Smooth muscle cell (in vitro differentiated cells): ENCODE results near the gene AGRP. TPM values are rescaled to one million over a fixed set of nuclear protein-coding genes. Genes with fewer than 3 reads are reported as not detected.

Source experiments
- DNase-seq: peaks from one replicate; lab custom pipeline; 2025; ENCODE audit not compliant: unreplicated experiment; lab: John Stamatoyannopoulos, UW
- H2AFZ ChIP-seq: fragments of 200-600 bp; sonication (generic); 2 replicates; pipeline ENCODE4 v1.6.0; 2016; ENCODE audit warnings: antibody characterized with exemption, low read depth, mild to moderate bottlenecking
- H3F3A ChIP-seq: fragments of 200-600 bp; sonication (generic); 2 replicates; pipeline ENCODE4 v1.6.0; 2017; ENCODE audit warnings: antibody characterized with exemption, low read depth
- H3K27ac ChIP-seq: fragments of 200-600 bp; sonication (generic); 2 replicates; pipeline ENCODE4 v1.5.1; 2016; ENCODE audit warnings: low read depth, mild to moderate bottlenecking
- H3K27me3 ChIP-seq: fragments of 200-600 bp; sonication (generic); 2 replicates; pipeline ENCODE4 v1.6.1; 2016; ENCODE audit warnings: low read depth, mild to moderate bottlenecking
- H3K36me3 ChIP-seq: fragments of 200-600 bp; sonication (generic); 2 replicates; pipeline ENCODE4 v1.5.1; 2016; ENCODE audit warnings: low read depth
- H3K4me1 ChIP-seq: fragments of 200-600 bp; sonication (generic); 2 replicates; pipeline ENCODE4 v1.5.1; 2016; ENCODE audit warnings: low read depth
- H3K4me2 ChIP-seq: fragments of 200-600 bp; sonication (generic); 2 replicates; pipeline ENCODE4 v1.6.0; 2016; ENCODE audit warnings: mild to moderate bottlenecking
- H3K4me3 ChIP-seq: fragments of 200-600 bp; sonication (generic); 2 replicates; pipeline ENCODE4 v1.5.1; 2016; ENCODE audit warnings: mild to moderate bottlenecking
- H3K79me2 ChIP-seq: fragments of 200-600 bp; sonication (generic); 2 replicates; pipeline ENCODE4 v1.6.0; 2016; ENCODE audit warnings: low read depth, mild to moderate bottlenecking
- H3K9ac ChIP-seq: fragments of 200-600 bp; sonication (generic); 2 replicates; pipeline ENCODE4 v1.6.0; 2016; ENCODE audit warnings: low read depth
- H3K9me3 ChIP-seq: fragments of 200-600 bp; sonication (generic); replicated peaks from 2 replicates; pipeline ENCODE4 v1.5.1; 2016; ENCODE audit warnings: low read depth
- H4K20me1 ChIP-seq: fragments of 200-600 bp; sonication (generic); 2 replicates; pipeline ENCODE4 v1.6.0; 2016; ENCODE audit warnings: low read depth
- WGBS: methylation state at CpG from one replicate; pipeline ENCODE4 v1.1.7; 2016; ENCODE audit warnings: low lambda C conversion rate; 5-methylcytosine and 5-hydroxymethylcytosine counted together
- polyA plus RNA-seq: library from polyadenylated mRNA; unstranded; fragments of >200 nt; fragmentation: Nextera tagmentation; extraction: Ambion mirVana; gene quantifications from 2 replicates; pipeline ENCODE4 v1.2.1, GENCODE V29; 2016
- total RNA-seq: library from RNA; depleted of rRNA; stranded (reverse); fragments of >200 nt; gene quantifications from 2 replicates; pipeline ENCODE4 v1.2.3, GENCODE V29; 2014
- TF ChIP-seq, protein P1 (sequence below): fragments of 200-600 bp; sonication (generic); IDR thresholded peaks from 2 replicates; pipeline ENCODE4 v1.5.1; 2017; ENCODE audit warnings: borderline replicate concordance, mild to moderate bottlenecking, antibody characterized with exemption; ENCODE audit not compliant: insufficient read depth, poor library complexity, severe bottlenecking

AGRP gene
- total and polyA plus RNA-seq, 2 experiments from 2014 or later: not detected

DNA sequence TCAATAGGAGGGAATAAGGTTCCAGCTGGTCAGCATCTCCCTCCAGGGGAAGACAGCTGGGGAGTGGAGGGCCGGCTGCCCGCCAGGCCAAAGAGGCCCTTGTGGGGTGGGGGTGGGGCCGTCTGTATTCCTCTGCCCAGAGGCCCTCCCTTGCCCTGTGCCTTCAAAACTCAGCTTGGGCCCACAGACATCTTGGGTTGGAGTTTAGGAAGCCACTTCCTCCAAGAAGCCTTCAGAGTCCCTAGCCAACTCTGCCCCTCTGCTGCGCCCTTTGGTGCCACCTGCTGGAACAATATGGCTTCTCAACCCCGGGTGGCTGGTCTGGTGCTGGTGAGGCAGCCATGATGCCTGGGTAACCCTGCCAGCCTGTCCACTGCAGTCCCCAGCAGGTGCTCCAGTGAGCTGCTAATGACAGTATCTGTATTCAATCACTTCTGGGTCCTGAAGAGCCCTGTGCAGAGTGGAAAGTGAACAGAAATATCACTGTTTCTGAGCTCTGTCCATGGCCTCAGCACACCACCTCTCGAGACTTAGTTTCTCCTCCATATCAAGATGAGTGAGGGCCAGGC is 35.8 kb downstream of the AGRP start:
- TF ChIP-seq, protein P1, sequence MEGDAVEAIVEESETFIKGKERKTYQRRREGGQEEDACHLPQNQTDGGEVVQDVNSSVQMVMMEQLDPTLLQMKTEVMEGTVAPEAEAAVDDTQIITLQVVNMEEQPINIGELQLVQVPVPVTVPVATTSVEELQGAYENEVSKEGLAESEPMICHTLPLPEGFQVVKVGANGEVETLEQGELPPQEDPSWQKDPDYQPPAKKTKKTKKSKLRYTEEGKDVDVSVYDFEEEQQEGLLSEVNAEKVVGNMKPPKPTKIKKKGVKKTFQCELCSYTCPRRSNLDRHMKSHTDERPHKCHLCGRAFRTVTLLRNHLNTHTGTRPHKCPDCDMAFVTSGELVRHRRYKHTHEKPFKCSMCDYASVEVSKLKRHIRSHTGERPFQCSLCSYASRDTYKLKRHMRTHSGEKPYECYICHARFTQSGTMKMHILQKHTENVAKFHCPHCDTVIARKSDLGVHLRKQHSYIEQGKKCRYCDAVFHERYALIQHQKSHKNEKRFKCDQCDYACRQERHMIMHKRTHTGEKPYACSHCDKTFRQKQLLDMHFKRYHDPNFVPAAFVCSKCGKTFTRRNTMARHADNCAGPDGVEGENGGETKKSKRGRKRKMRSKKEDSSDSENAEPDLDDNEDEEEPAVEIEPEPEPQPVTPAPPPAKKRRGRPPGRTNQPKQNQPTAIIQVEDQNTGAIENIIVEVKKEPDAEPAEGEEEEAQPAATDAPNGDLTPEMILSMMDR: peak; percentile 27
- no peak overlapping the region for H3K27ac ChIP-seq
- H3K9ac ChIP-seq: no peak overlapping the region
- no peak overlapping the region for H2AFZ ChIP-seq
- H3K79me2 ChIP-seq: no peaks in the 10 kb centered on the region
- H3K36me3 ChIP-seq: no peaks in the 10 kb centered on the region
- H3K4me1 ChIP-seq: no peaks in the 10 kb centered on the region
- H4K20me1 ChIP-seq: peaks cover 93% of the 10 kb centered on the region
- H3K4me3 ChIP-seq: no peak overlapping the region
- no peaks in the 10 kb centered on the region for H3K9me3 ChIP-seq
- no peak overlapping the region for H3K4me2 ChIP-seq
- H3K27me3 ChIP-seq: no peaks in the 10 kb centered on the region
- no peak for DNase-seq
- H3F3A ChIP-seq: no peaks in the 10 kb centered on the region
- WGBS: 85% methylated on average over 6 of the region's 6 CpGs

DNA sequence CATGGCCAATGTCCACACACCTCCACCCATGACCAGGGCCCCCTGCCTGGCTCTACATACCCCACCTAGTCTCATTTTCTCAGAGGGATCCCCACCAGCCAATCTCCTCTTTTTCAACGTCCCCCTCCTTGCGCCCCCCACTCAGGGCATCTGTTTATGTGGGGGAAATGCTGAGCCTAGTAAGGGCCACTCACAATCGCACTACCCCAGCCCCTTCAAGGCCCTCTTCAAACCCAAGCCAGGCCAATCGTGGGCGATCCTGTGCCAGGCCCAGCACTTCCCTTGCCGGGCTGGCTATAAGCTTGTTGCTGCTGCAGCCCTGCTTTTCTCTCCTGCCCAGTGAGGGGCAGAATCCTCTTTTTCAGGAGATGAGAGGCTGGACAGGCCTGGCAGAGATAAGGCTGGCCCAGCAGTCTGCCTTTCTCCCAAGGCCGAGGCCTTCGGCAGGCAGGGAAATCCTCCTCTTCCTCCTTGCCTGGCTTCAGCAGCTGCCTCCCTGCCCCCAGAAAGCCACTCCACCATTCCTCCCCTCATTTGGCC is 36.3 kb downstream of the AGRP start:
- DNase-seq: no peak
- Histone ChIP-seq H4K20me1 (peaks cover 93% of the 10 kb centered on the region), H3K79me2 (no peaks in the 10 kb centered on the region), H3K27ac (no peak overlapping the region), H3K9ac (no peak overlapping the region), H3K4me2 (no peak overlapping the region), H3F3A (no peaks in the 10 kb centered on the region), H3K4me1 (no peaks in the 10 kb centered on the region), H3K27me3 (no peaks in the 10 kb centered on the region), H3K36me3 (no peaks in the 10 kb centered on the region), H3K9me3 (no peaks in the 10 kb centered on the region), H2AFZ (no peak overlapping the region), H3K4me3 (no peak overlapping the region)
- 90% methylated on average over 8 of the region's 8 CpGs for WGBS
- TF ChIP-seq, protein P1: no peak

DNA sequence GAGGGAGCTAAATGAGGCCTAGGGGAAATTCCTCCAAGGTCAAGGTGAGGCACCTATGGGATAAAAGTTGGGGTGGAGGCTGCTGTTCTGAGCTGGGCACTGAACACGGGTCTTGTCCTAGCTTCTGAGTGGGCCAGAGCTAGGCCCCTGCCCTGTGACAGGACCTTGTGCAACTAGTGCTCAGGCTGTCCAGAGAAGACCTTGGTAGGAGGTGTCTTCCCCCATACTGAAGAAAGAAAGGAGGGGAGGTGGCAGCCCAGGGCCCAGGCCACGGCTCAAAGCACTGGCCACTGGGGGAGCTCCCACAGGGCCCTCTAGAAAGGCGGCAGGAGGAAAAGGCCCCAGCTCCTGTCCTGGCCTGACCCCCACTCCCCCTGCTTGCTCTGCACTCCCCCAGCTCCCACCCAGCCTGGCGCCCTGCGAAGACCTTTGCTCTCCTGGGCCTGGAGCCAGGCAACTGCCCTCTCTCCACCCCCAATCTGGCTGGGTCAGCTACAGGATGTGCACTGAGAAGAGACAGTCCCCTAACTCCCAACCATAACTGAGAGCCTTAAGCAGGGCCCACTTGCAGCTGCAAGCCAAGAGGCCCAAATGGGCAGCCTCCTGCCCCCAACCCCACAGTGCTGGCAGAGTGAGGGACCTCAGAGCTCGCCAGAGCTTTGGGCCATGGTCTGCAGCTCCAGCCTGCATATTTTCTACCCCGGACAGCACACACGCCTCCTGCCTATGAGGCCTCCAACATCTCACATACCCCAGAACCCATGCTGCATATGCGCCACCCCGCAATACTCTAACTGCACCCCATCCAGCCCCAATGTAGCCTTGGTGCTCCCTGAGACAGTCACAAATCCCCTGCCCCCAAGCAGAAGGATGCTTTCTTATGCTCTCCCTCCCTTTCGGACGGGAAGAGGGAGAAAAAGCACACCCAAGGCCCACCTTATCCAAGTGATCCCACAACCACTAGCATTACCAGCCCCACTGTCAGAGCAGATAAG is 37.1 kb downstream of the AGRP start:
- Histone ChIP-seq H4K20me1 (peaks cover 89% of the 10 kb centered on the region), H3K4me1 (no peaks in the 10 kb centered on the region), H2AFZ (no peak overlapping the region), H3K9me3 (no peaks in the 10 kb centered on the region), H3K27me3 (no peaks in the 10 kb centered on the region), H3K36me3 (no peaks in the 10 kb centered on the region), H3K9ac (no peak overlapping the region), H3K79me2 (no peaks in the 10 kb centered on the region), H3K4me2 (no peak overlapping the region), H3K4me3 (no peak overlapping the region), H3F3A (no peaks in the 10 kb centered on the region), H3K27ac (no peak overlapping the region)
- DNase-seq: no peak
- TF ChIP-seq, protein P1: no peak
- WGBS: 87% methylated on average over 12 of the region's 12 CpGs
